Endothelial cell of umbilical vein (primary cell): ENCODE data around the gene TESK2. TPM values are rescaled to one million over a fixed set of nuclear protein-coding genes. Genes with fewer than 3 reads are reported as not detected.

Experiments
- BruUV-seq: library from RNA; stranded (reverse); fragments of 400-500 nt; replicated peaks from 2 replicates; lab custom pipeline; 2021; lab: Mats Ljungman, UMichigan
- CTCF ChIA-PET: fragments of 300-600, 350-600 bp; sonication (Branson Sonifier 250); formaldehyde crosslinking; loops from one replicate; lab custom pipeline; 2021; ENCODE audit warnings: antibody characterized with exemption, inconsistent platforms; lab: Charles Lee
- POLR2A ChIA-PET: fragments of 300-600, 350-600 bp; sonication (Branson Sonifier 250); formaldehyde crosslinking; loops from one replicate; lab custom pipeline; 2021; ENCODE audit warnings: antibody characterized with exemption, inconsistent platforms; lab: Charles Lee
- DNase-seq: peaks from one replicate; pipeline ENCODE4 v3.0.0-alpha.2; 2011; ENCODE audit warnings: low read depth, low spot score
- FAIRE-seq: peaks from 2 replicates; lab custom pipeline; 2011; peaks lifted over from hg19 to GRCh38; lab: Jason Lieb, UNC
- H2AFZ ChIP-seq: 2 replicates; pipeline ENCODE4 v1.6.0; 2012; ENCODE audit warnings: low read depth, low read length, control low read depth, inconsistent platforms
- H3K27ac ChIP-seq: 2 replicates; pipeline ENCODE4 v1.5.1; 2011; ENCODE audit warnings: low read depth, mild to moderate bottlenecking, control low read depth, low read length, moderate library complexity; ENCODE audit not compliant: insufficient read depth
- H3K27me3 ChIP-seq, 2 experiments: 2 replicates each; pipeline versions ENCODE4 v1.6.0 to v1.6.1; 2011; ENCODE audit warnings: low read length in 2 of 2, mixed read lengths in 1 of 2; ENCODE audit not compliant: control insufficient read depth in 2 of 2, insufficient read depth in 2 of 2
- H3K36me3 ChIP-seq, 2 experiments: 2 replicates in 1 of 2; 3 replicates in 1 of 2; pipeline ENCODE4 v1.5.1; 2011; ENCODE audit warnings: low read length in 2 of 2, mild to moderate bottlenecking in 1 of 2, moderate library complexity in 1 of 2; ENCODE audit not compliant: control insufficient read depth in 2 of 2, insufficient read depth in 2 of 2; ENCODE audit errors: extremely low read depth in 1 of 2
- H3K4me1 ChIP-seq: 3 replicates; pipeline ENCODE4 v1.5.1; 2011; ENCODE audit warnings: mild to moderate bottlenecking, low read length; ENCODE audit not compliant: control insufficient read depth, insufficient read depth; ENCODE audit errors: extremely low read depth
- H3K4me2 ChIP-seq: 2 replicates; pipeline ENCODE4 v1.6.1; 2011; ENCODE audit warnings: low read length, control low read depth, mixed read lengths; ENCODE audit not compliant: insufficient read depth
- H3K4me3 ChIP-seq, 3 experiments: fragments of 200-600 bp in 1 of 3; sonication (generic), shearing (Covaris generic) in 1 of 3; replicated peaks in 1 of 3; 2 replicates each; pipeline ENCODE4 v1.5.1; 2011 to 2016; ENCODE audit warnings: control low read depth in 3 of 3, low read length in 3 of 3, mild to moderate bottlenecking in 2 of 3, inconsistent platforms in 1 of 3, low read depth in 1 of 3, moderate library complexity in 1 of 3; ENCODE audit not compliant: insufficient read depth in 1 of 3
- H3K79me2 ChIP-seq: 2 replicates; pipeline ENCODE4 v1.6.0; 2012; ENCODE audit warnings: low read length, inconsistent platforms; ENCODE audit not compliant: control insufficient read depth, insufficient read depth
- H3K9ac ChIP-seq: replicated peaks from 2 replicates; pipeline ENCODE3; 2011; ENCODE audit warnings: low read length, control low read depth; ENCODE audit not compliant: insufficient read depth; ENCODE audit errors: extremely low read depth
- H3K9me1 ChIP-seq: replicated peaks from 3 replicates; pipeline ENCODE4 v1.6.0; 2011; ENCODE audit warnings: mild to moderate bottlenecking, low read length; ENCODE audit not compliant: control insufficient read depth, insufficient read depth; ENCODE audit errors: extremely low read depth
- H3K9me3 ChIP-seq: replicated peaks from 2 replicates; pipeline ENCODE4 v1.5.1; 2012; ENCODE audit warnings: low read length, inconsistent platforms; ENCODE audit not compliant: control insufficient read depth, insufficient read depth
- H4K20me1 ChIP-seq: replicated peaks from 2 replicates; pipeline ENCODE3; 2011; ENCODE audit warnings: mild to moderate bottlenecking, low read length; ENCODE audit not compliant: control insufficient read depth, insufficient read depth; ENCODE audit errors: extremely low read depth
- EZH2 ChIP-seq: IDR thresholded peaks from 2 replicates; pipeline ENCODE4 v1.6.1; 2012; ENCODE audit warnings: borderline replicate concordance, low read depth, mild to moderate bottlenecking, moderate library complexity, low read length, inconsistent platforms; ENCODE audit not compliant: severe bottlenecking
- FOS ChIP-seq: IDR thresholded peaks from 2 replicates; pipeline ENCODE4 v1.6.1; 2011; ENCODE audit warnings: mild to moderate bottlenecking, low read length, moderate library complexity, borderline replicate concordance; ENCODE audit not compliant: insufficient read depth
- GATA2 ChIP-seq: IDR thresholded peaks from 2 replicates; pipeline ENCODE4 v1.7.0; 2011; ENCODE audit warnings: low read depth, mild to moderate bottlenecking, moderate library complexity, mixed read lengths, low read length; ENCODE audit not compliant: insufficient read length, insufficient read depth
- JUN ChIP-seq: IDR thresholded peaks from 2 replicates; pipeline ENCODE4 v1.6.1; 2011; ENCODE audit warnings: borderline replicate concordance, low read depth; ENCODE audit not compliant: insufficient read length, insufficient read depth
- MYC ChIP-seq: IDR thresholded peaks from one replicate; pipeline ENCODE4 v1.6.1; 2011; ENCODE audit warnings: mild to moderate bottlenecking, low read depth, low read length
- POLR2A ChIP-seq: IDR thresholded peaks from 2 replicates; pipeline ENCODE4 v1.6.1; 2012; ENCODE audit warnings: low read depth, mild to moderate bottlenecking, control low read depth, low read length
- dilution Hi-C: fragments of 300-500 bp; cut with MboI; formaldehyde crosslinking; loops from one replicate; pipeline ENCODE4 v1.15.0; 2019; ENCODE audit warnings: low sequenced_read_pairs; ENCODE audit not compliant: extremely low pct_ligation_motif_present
- intact Hi-C: fragments of 100-400 bp; cut with micrococcal nuclease; formaldehyde crosslinking; loops from one replicate; pipeline ENCODE4 v1.10.0; 2022
- polyA plus RNA-seq, 4 experiments: library from polyadenylated mRNA; depleted of rRNA in 3 of 4; stranded (reverse) in 3 of 4; unstranded in 1 of 4; fragments of >200 nt; gene quantifications; 2 replicates each; pipeline versions ENCODE4 v1.2.1 to v1.2.3, GENCODE V29; 2011 to 2012; ENCODE audit warnings: missing spikeins in 1 of 4
- total RNA-seq: library from RNA; stranded (reverse); gene quantifications from 2 replicates; pipeline ENCODE4 v1.2.3, GENCODE V29; 2021
- TF ChIP-seq, protein P1 (sequence below): IDR thresholded peaks from 2 replicates; pipeline ENCODE4 v1.6.1; 2011; ENCODE audit not compliant: insufficient read depth, insufficient read length
- TF ChIP-seq, protein P2 (sequence below), 2 donors: IDR thresholded peaks; 1 replicate in 1 of 2; 2 replicates in 1 of 2; pipeline ENCODE4 v1.5.1; 2011; ENCODE audit warnings: low read length in 2 of 2, mild to moderate bottlenecking in 2 of 2, moderate library complexity in 2 of 2, control low read depth in 1 of 2, inconsistent platforms in 1 of 2, low read depth in 1 of 2; ENCODE audit not compliant: insufficient read depth in 1 of 2; ENCODE audit errors: extremely low read depth in 1 of 2

The TESK2 gene
- total and polyA plus RNA-seq, 2 donors (not counting 3 experiments of a cell fraction or from before 2014, with no cell fraction given): 2.1 to 2.6 TPM

DNA sequence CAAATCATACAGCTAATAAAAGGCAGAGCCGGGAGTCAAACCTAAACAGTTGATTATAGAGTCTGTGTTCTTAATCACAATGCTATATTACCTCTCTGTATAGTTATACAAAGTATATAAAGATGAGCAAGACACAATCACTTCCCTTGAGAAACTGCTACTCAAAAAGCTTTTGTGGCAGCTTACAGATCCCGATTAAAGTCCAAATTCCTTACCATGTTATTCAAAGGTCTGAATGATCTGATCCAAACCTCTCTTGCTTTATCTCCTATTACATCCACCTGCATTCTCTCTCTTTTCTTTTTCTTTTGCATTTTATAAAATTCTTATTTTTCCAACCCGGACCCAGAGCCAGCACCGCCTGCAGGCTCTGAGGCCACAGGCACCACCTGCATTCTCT lies 93.7 kb downstream of the TESK2 start:
- intact Hi-C loops (no loop called here), dilution Hi-C loops (no loop called here)
- POLR2A ChIA-PET: no interaction called here
- no TSS peak for BruUV-seq
- H3K9me3 ChIP-seq: no peaks in the 10 kb centered on the region
- no peaks in the 10 kb centered on the region for H4K20me1 ChIP-seq
- H3K27ac ChIP-seq: no peak overlapping the region
- no peak overlapping the region for H3K4me2 ChIP-seq
- DNase-seq: no peak
- no peaks in the 10 kb centered on the region for H3K36me3 ChIP-seq
- TF ChIP-seq POLR2A (no peak), FOS (no peak), GATA2 (no peak), JUN (no peak), MYC (no peak), EZH2 (no peak)
- TF ChIP-seq, protein P1, sequence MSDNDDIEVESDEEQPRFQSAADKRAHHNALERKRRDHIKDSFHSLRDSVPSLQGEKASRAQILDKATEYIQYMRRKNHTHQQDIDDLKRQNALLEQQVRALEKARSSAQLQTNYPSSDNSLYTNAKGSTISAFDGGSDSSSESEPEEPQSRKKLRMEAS: no peak
- TF ChIP-seq, protein P2, sequence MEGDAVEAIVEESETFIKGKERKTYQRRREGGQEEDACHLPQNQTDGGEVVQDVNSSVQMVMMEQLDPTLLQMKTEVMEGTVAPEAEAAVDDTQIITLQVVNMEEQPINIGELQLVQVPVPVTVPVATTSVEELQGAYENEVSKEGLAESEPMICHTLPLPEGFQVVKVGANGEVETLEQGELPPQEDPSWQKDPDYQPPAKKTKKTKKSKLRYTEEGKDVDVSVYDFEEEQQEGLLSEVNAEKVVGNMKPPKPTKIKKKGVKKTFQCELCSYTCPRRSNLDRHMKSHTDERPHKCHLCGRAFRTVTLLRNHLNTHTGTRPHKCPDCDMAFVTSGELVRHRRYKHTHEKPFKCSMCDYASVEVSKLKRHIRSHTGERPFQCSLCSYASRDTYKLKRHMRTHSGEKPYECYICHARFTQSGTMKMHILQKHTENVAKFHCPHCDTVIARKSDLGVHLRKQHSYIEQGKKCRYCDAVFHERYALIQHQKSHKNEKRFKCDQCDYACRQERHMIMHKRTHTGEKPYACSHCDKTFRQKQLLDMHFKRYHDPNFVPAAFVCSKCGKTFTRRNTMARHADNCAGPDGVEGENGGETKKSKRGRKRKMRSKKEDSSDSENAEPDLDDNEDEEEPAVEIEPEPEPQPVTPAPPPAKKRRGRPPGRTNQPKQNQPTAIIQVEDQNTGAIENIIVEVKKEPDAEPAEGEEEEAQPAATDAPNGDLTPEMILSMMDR (IDR thresholded peaks at IDR 0.05; ENCODE audit: extremely low read depth in 1 of 2, insufficient read depth in 1 of 2, low read depth in 1 of 2, low read length in 2 of 2): no peak
- H3K9me1 ChIP-seq: no peaks in the 10 kb centered on the region
- no peaks in the 10 kb centered on the region for H3K27me3 ChIP-seq
- no peaks in the 10 kb centered on the region for H3K79me2 ChIP-seq
- CTCF ChIA-PET: interaction anchor here (1.4 kb wide), 1 partner anchor 37 kb away, joined by 3 read pairs; no protein-coding TSS in a partner anchor
- no peak overlapping the region for H2AFZ ChIP-seq
- FAIRE-seq: no peak
- H3K9ac ChIP-seq: no peak overlapping the region
- no peak overlapping the region for H3K4me3 ChIP-seq
- peaks cover 17% of the 10 kb centered on the region for H3K4me1 ChIP-seq
